Measurements from ENCODE around the gene ZBTB44.
"Not testable (repeated sequence)": the region's sequence is repeated elsewhere in the genome, so short reads cannot be mapped to it uniquely, and the experiment has no call there.

The ZBTB44 gene

GRCh38 chr11:130314750-130315285 lies at the start of gene ZBTB44:
Gene ZBTB44, minus strand, starts transcription at chr11:130314917. Its CDS starts 53,044 bp downstream, at chr11:130261873.
- DNase-seq (ENCODE audit: low read depth): peak; percentile 79

GRCh38 chr11:130359419-130359818 lies 44.7 kb upstream of the ZBTB44 start:
- no peak for DNase-seq (ENCODE audit: low read depth)

GRCh38 chr11:130358398-130358797 lies 43.7 kb upstream of the ZBTB44 start:
- DNase-seq (ENCODE audit: low read depth): no peak

GRCh38 chr11:130347261-130347660 lies 32.5 kb upstream of the ZBTB44 start:
- DNase-seq (ENCODE audit: low read depth): no peak

- no peak for DNase-seq (ENCODE audit: low read depth)
Observed at GRCh38 chr11:130344841-130345240, 30.1 kb upstream of the ZBTB44 start.

- DNase-seq (ENCODE audit: low read depth): no peak
Observed at GRCh38 chr11:130340671-130341319, 26.1 kb upstream of the ZBTB44 start.

GRCh38 chr11:130338667-130339066 lies 23.9 kb upstream of the ZBTB44 start:
- DNase-seq (ENCODE audit: low read depth): no peak

- no peak for DNase-seq (ENCODE audit: low read depth)
Observed at GRCh38 chr11:130337281-130338089, 22.8 kb upstream of the ZBTB44 start.

- DNase-seq (ENCODE audit: low read depth): not testable (repeated sequence)
Observed at GRCh38 chr11:130331397-130331796, 16.7 kb upstream of the ZBTB44 start.

- DNase-seq (ENCODE audit: low read depth): no peak
Observed at GRCh38 chr11:130330101-130330684, 15.5 kb upstream of the ZBTB44 start.

- no peak for DNase-seq (ENCODE audit: low read depth)
Observed at GRCh38 chr11:130328420-130328819, 13.7 kb upstream of the ZBTB44 start.

GRCh38 chr11:130327716-130328115 lies 13.0 kb upstream of the ZBTB44 start:
- DNase-seq (ENCODE audit: low read depth): no peak

- DNase-seq (ENCODE audit: low read depth): no peak
Observed at GRCh38 chr11:130325691-130326090, 11.0 kb upstream of the ZBTB44 start.

- DNase-seq (ENCODE audit: low read depth): no peak
Observed at GRCh38 chr11:130323452-130324450, 9.0 kb upstream of the ZBTB44 start.

GRCh38 chr11:130322126-130322525 lies 7.4 kb upstream of the ZBTB44 start:
- DNase-seq (ENCODE audit: low read depth): no peak

GRCh38 chr11:130318031-130318673 lies 3.4 kb upstream of the ZBTB44 start:
- no peak for DNase-seq (ENCODE audit: low read depth)

GRCh38 chr11:130315354-130315970 lies 745 bp upstream of the ZBTB44 start:
- no peak for DNase-seq (ENCODE audit: low read depth)

- DNase-seq (ENCODE audit: low read depth): no peak
Observed at GRCh38 chr11:130314184-130314749, 450 bp downstream of the ZBTB44 start.

- no peak for DNase-seq (ENCODE audit: low read depth)
Observed at GRCh38 chr11:130313383-130314183, 1.1 kb downstream of the ZBTB44 start.
